ENCODE results near the gene DENND6A.

DENND6A gene

GRCh38 chr3:57582474-57583168 lies 110.3 kb downstream of the DENND6A start:
- no peak for DNase-seq (ENCODE audit: low read depth in 4 of 4, low spot score in 1 of 4)

GRCh38 chr3:57577801-57578200 lies 115.1 kb downstream of the DENND6A start:
- no peak for DNase-seq (ENCODE audit: low read depth in 4 of 4, low spot score in 1 of 4)

- no peak for DNase-seq (ENCODE audit: low read depth in 4 of 4, low spot score in 1 of 4)
Observed at GRCh38 chr3:57575966-57576626, 116.8 kb downstream of the DENND6A start.
